Activated CD4-positive, alpha-beta T cell treated with anti-CD3 and anti-CD28 coated beads, Interleukin-2, amount 50 U/mL, for 24 hours (primary cell): Measurements from ENCODE around the gene TBC1D3C.
"Not testable (repeated sequence)": the region's sequence is repeated elsewhere in the genome, so short reads cannot be mapped to it uniquely, and the experiment has no call there.

ENCODE experiments used
- DNase-seq, 2 donors: peaks; one replicate each; pipeline ENCODE4 v3.0.0-alpha.2; 2020; ENCODE audit warnings: low read depth in 1 of 2, low spot score in 1 of 2

Gene TBC1D3C

DNA sequence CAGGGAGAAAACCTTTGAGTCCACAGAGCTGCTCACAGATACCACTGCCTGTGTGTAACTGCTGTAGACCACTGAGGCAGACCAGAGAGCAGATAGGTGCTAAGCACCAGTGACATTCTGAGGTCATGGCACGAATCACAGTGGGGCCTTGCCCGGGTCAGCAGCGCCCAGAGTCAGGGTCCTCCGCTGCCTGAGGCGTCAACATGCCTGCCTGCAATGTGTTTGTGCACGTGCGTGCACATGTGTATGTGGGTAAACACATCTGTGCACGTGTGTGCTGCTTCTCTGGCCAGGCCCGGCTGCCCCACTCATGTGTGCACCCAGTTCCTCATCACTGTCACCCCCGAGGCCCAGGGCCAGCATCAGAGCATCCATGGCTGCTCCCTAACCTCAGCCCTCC lies at the start of gene TBC1D3C:
Gene TBC1D3C (minus strand): TSS at position 101 of the 400 bp plus-strand sequence. CDS start 1,568 bp downstream, outside the sequence.
- not testable (repeated sequence) for DNase-seq

DNA sequence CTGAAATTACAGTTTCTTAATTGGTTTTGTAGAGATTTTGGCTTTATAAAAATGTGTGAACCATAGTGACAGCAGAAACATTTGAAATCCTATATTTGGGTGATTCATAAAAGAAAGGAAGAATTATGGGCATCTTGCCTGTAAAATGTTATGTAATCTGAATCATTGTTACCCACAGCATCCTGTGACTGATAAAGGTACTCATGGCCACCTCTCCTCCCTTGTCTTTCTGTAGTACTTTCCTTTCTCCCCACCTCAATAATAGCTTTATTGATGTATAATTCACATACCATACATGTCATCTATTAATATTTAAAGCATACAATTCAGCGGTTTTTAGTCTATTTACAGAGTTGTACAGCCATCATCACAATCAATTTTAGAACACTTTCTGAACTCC lies 30.8 kb upstream of the TBC1D3C start:
- DNase-seq = not testable (repeated sequence)

DNA sequence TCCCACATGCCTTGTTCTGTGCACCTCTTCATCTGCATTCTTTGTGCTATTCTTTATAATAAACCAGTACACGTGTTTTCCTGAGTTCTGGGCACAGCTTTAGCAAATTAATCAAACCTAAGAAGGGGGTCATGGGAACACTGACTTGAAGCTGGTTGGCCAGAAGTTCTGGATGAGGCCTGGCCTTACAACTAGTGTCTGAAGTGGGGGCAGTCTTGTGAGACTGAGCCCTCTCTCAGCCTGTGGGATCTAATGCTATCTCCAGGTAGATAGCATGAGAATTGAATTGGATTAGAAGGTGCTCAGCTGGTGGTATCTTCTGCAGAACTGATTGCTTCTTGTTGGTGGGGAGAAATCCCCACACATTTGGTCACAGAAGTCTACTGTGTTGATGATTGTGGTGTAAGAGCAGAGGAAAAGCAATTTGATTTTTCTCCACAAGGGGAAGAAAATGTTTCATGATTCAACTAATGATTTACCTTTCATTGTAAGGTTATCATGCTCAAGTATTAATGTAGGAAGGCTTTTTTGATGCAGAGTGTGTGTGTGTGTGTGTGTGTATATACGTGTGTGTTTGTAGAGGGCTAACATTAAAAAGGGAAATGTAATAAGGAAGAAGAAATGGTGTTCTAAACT lies 25.7 kb upstream of the TBC1D3C start:
- not testable (repeated sequence) for DNase-seq

DNA sequence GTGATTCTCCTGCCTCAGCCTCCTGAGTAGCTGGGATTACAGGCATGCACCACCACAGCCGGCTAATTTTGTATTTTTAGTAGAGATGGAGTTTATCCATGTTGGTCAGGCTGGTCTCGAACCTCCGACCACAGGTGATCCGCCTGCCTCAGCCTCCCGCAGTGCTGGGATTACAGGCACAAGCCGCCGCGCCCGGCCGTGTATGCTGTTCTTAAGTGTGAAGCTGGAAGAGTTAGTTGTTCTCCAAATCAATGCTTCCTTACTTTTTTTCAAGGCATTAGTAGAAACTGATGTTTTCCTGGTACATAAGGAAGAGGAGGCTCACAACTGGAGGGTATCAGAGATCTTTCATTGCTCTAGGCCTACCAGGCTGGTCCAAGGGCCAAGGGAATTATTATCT lies 19.7 kb upstream of the TBC1D3C start:
- not testable (repeated sequence) for DNase-seq

GRCh38 chr17:38087344-38087743 lies 18.9 kb upstream of the TBC1D3C start:
- not testable (repeated sequence) for DNase-seq
